DOHH2 (cell line): ENCODE measurements around the gene ANAPC1.

ENCODE experiments used
- H3F3A ChIP-seq: fragments of 200-600 bp; sonication (generic), shearing (Covaris generic); 2 replicates; pipeline ENCODE4 v1.6.0; 2016; ENCODE audit warnings: antibody characterized with exemption, mild to moderate bottlenecking; ENCODE audit not compliant: control insufficient read depth, insufficient read depth
- H3K27ac ChIP-seq: fragments of 200-600 bp; sonication (generic); 2 replicates; pipeline ENCODE4 v1.5.1; 2014; ENCODE audit warnings: low read depth, mild to moderate bottlenecking, low read length, moderate library complexity
- H3K27me3 ChIP-seq: fragments of 200-600 bp; sonication (generic); 2 replicates; pipeline ENCODE4 v1.6.1; 2014; ENCODE audit warnings: mild to moderate bottlenecking, low read length, mixed read lengths; ENCODE audit not compliant: control insufficient read depth
- H3K36me3 ChIP-seq: fragments of 200-600 bp; sonication (generic); 2 replicates; pipeline ENCODE4 v1.6.1; 2014; ENCODE audit warnings: mild to moderate bottlenecking, low read length, moderate library complexity, mixed read lengths; ENCODE audit not compliant: control insufficient read depth
- H3K4me1 ChIP-seq: fragments of 200-600 bp; sonication (generic); 2 replicates; pipeline ENCODE4 v1.6.1; 2014; ENCODE audit warnings: mild to moderate bottlenecking, low read length, mixed read lengths; ENCODE audit not compliant: control insufficient read depth
- H3K4me2 ChIP-seq: fragments of 200-600 bp; sonication (generic); 2 replicates; pipeline ENCODE4 v1.6.0; 2014; ENCODE audit warnings: mild to moderate bottlenecking, low read length, moderate library complexity
- H3K4me3 ChIP-seq: fragments of 200-600 bp; sonication (generic); 2 replicates; pipeline ENCODE4 v1.5.1; 2014; ENCODE audit warnings: mild to moderate bottlenecking, low read length, mixed read lengths
- H3K79me2 ChIP-seq: fragments of 200-600 bp; sonication (generic); 2 replicates; pipeline ENCODE4 v1.6.1; 2014; ENCODE audit warnings: mild to moderate bottlenecking, low read length, mixed read lengths; ENCODE audit not compliant: control insufficient read depth
- H3K9me2 ChIP-seq: fragments of 200-600 bp; sonication (generic); replicated peaks from 2 replicates; pipeline ENCODE4 v1.6.1; 2014; ENCODE audit warnings: mild to moderate bottlenecking, low read length, mixed read lengths; ENCODE audit not compliant: control insufficient read depth
- H3K9me3 ChIP-seq: fragments of 200-600 bp; sonication (generic); 2 replicates; pipeline ENCODE4 v1.6.1; 2014; ENCODE audit warnings: antibody characterized with exemption, low read length, mixed read lengths; ENCODE audit not compliant: control insufficient read depth, insufficient read depth
- H4K20me1 ChIP-seq: fragments of 200-600 bp; sonication (generic); 2 replicates; pipeline ENCODE4 v1.6.0; 2014; ENCODE audit warnings: low read depth, mild to moderate bottlenecking, antibody characterized with exemption, low read length, moderate library complexity; ENCODE audit not compliant: control insufficient read depth, insufficient read depth
- CTCF ChIP-seq: fragments of 200-600 bp; sonication (generic); IDR thresholded peaks from one replicate; pipeline ENCODE4 v1.5.1; 2014; ENCODE audit warnings: antibody characterized with exemption, mild to moderate bottlenecking, low read depth, low read length; ENCODE audit not compliant: poor library complexity, severe bottlenecking
- EZH2phosphoT487 ChIP-seq: fragments of 200-600 bp; sonication (generic); IDR thresholded peaks from 2 replicates; pipeline ENCODE4 v1.6.1; 2017; ENCODE audit warnings: borderline replicate concordance, mild to moderate bottlenecking, antibody characterized with exemption, low read length, moderate library complexity, mixed read lengths

ANAPC1 gene

GRCh38 chr2:111883661-111884591 is at the start of gene ANAPC1:
Gene ANAPC1 (minus strand): TSS chr2:111884193. CDS start chr2:111880825, 3,368 bp downstream.
- Histone ChIP-seq H3K9me3 (no peaks in the 10 kb centered on the region), H3K4me1 (peaks cover 15% of the 10 kb centered on the region), H3K27me3 (no peaks in the 10 kb centered on the region), H3K9me2 (no peaks in the 10 kb centered on the region), H3K36me3 (peaks cover 24% of the 10 kb centered on the region), H3K27ac (peak within 1 kb of the TSS; percentile 93), H3K79me2 (peaks cover 48% of the 10 kb centered on the region), H4K20me1 (no peaks in the 10 kb centered on the region), H3K4me2 (peak within 1 kb of the TSS; percentile 77), H3F3A (peaks cover 16% of the 10 kb centered on the region), H3K4me3 (peak within 1 kb of the TSS; percentile 83)
- no peak for TF ChIP-seq CTCF
- TF ChIP-seq EZH2phosphoT487: no peak

- Histone ChIP-seq H3K36me3 (no peaks in the 10 kb centered on the region), H3K4me1 (no peaks in the 10 kb centered on the region), H3F3A (no peaks in the 10 kb centered on the region), H3K27me3 (no peaks in the 10 kb centered on the region), H3K79me2 (no peaks in the 10 kb centered on the region), H3K27ac (no peak overlapping the region), H3K4me3 (no peak overlapping the region), H3K4me2 (no peak overlapping the region), H3K9me2 (no peaks in the 10 kb centered on the region), H4K20me1 (no peaks in the 10 kb centered on the region), H3K9me3 (no peaks in the 10 kb centered on the region)
- TF ChIP-seq CTCF (no peak), EZH2phosphoT487 (no peak)
Measured at GRCh38 chr2:111932841-111933291, 48.9 kb upstream of the ANAPC1 start.

GRCh38 chr2:111930875-111931274 is 46.9 kb upstream of the ANAPC1 start:
- TF ChIP-seq CTCF (no peak), EZH2phosphoT487 (no peak)
- Histone ChIP-seq H3F3A (no peaks in the 10 kb centered on the region), H3K4me2 (no peak overlapping the region), H3K4me3 (no peak overlapping the region), H3K9me2 (no peaks in the 10 kb centered on the region), H3K9me3 (no peaks in the 10 kb centered on the region), H3K79me2 (no peaks in the 10 kb centered on the region), H3K27ac (no peak overlapping the region), H4K20me1 (no peaks in the 10 kb centered on the region), H3K4me1 (no peaks in the 10 kb centered on the region), H3K36me3 (no peaks in the 10 kb centered on the region), H3K27me3 (no peaks in the 10 kb centered on the region; the same call in 1 of the 2 replicates)
